Measurements from ENCODE around the gene ATP8B4.

The ATP8B4 gene

GRCh38 chr15:49855917-49856637 is 263.0 kb downstream of the ATP8B4 start:
- no peak for DNase-seq (ENCODE audit: low read depth in 2 of 2)

- DNase-seq (ENCODE audit: low read depth in 2 of 2) = no peak
Observed at GRCh38 chr15:49852756-49853155, 266.3 kb downstream of the ATP8B4 start.

- DNase-seq (ENCODE audit: low read depth in 2 of 2) = no peak
Observed at GRCh38 chr15:49848807-49849206, 270.2 kb downstream of the ATP8B4 start.

GRCh38 chr15:49848282-49848724 is 270.7 kb downstream of the ATP8B4 start:
- DNase-seq (ENCODE audit: low read depth in 2 of 2) = no peak

- DNase-seq (ENCODE audit: low read depth in 2 of 2) = no peak
Observed at GRCh38 chr15:49847423-49848281, 271.4 kb downstream of the ATP8B4 start.

DNA sequence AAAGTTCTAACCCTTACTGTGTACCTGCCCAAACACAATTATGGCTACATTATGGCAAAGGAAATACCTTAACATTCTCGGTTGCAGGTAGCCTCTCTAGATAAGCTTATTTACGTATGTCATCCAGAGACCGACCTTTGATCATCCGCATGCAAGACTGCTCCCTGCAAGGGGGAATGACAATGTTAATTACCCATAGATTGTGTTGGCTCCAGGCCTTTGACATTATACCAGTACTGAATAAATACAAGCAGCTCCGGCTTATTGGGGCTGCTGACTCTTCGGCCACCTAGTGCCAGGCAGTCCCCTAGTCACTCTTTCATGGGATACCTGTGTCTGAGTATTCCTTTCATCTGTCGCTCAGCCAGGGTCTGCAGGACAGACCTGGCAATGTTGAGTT is 274.6 kb downstream of the ATP8B4 start:
- DNase-seq (ENCODE audit: low read depth in 2 of 2) = no peak

DNA sequence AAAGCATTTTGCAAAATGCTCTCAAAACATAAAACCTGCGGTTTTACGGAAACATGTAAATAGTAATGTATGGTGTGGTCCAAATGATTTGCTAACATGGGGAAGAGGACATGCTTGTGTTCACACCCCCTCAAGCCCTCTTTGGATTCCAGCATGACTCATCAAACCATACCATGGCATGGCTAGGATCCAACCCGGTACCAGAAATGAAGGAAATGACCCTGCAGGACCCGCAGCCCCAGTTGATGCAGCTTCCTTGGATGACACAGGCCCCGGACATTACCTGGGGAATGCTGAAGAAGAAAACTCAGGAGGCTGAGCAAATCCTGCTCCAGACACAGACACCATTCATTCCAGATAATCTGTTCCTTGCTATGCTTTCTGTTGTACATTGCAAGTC is 275.3 kb downstream of the ATP8B4 start:
- no peak for DNase-seq (ENCODE audit: low read depth in 2 of 2)

GRCh38 chr15:49842031-49842730 is 276.9 kb downstream of the ATP8B4 start:
- no peak for DNase-seq (ENCODE audit: low read depth in 2 of 2)

GRCh38 chr15:49832511-49832910 is 286.5 kb downstream of the ATP8B4 start:
- DNase-seq (ENCODE audit: low read depth in 2 of 2) = no peak

DNA sequence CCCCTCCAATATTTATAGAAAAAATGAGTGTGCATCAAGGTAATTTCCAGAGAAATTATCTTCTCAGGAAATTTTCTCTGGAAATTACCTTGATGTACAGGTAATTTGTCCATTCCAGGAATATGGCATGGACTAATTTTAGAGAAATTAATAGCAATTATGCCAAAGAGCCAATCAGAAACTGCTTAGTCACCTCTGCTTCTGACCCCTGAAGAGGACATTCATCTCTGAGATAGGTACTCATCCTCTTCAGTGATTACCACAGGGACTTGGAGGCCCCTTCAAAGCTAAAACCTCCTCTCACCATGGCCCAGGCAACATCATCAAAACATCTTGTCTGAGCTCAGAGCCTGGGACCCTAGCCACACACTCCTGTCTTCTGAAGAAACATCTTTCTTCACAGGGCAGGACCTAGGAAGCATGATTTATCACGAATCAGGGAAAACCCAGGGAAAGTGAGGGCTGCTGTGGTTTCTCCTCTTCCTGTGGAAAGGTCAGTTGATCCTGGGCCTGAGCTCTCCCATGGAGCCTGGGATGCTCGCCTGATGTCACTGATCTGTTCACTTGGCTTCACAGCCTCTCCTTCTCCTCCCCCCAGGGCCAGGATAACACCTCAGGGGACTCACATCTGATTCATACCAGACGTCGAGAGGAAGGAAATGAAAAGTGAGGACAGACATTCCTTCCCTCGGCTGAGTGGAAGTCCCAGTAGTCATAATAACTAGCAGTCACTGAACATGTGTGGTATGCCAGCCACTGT is 287.6 kb downstream of the ATP8B4 start:
- no peak for DNase-seq (ENCODE audit: low read depth in 2 of 2)

DNA sequence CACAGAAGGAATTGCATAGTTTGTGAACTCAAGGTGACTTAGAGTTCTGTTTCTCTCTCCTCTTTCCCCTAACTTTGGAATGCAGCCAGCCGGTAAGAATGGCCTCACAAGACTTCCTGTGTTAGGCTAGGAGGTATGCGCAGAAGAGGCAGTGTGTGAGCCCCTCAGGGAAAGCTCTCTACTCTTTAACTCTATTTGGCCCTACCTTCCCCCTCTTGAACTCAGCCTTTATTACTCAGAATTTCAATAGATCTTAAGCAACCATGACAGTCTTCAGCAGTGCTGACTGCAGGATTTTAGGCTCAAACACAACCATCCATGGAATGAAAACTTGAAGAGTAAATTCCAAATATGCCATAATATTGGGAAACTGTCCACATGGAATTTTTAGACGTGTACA is 288.6 kb downstream of the ATP8B4 start:
- no peak for DNase-seq (ENCODE audit: low read depth in 2 of 2)

- no peak for DNase-seq (ENCODE audit: low read depth in 2 of 2)
Observed at GRCh38 chr15:49827311-49827710, 291.7 kb downstream of the ATP8B4 start.

DNA sequence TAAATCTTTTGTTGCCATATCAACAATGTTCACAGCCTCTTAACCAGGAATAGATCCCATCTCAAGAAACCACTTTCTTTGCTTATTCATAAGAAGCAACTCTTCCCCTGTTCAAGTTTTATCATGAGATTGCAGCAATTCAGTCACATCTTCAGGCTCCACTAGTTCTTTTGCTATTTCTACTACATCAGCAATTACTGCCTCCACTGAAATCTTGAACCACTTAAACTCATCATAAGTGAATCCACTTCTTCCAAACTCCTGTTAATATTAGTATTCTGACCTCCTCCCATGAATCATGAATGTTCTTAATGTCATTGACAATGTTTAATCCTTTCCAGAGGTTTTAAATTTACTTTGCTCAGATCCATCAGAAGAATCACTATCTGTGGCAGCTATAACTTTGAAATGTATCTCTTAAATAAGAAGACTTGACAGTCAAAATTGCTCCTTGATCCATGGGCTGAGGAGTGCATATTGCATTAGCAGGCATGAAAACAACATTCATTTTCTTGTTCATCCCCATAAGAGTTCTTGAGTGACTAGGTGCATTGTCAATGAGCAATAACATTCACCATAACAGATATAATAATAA is 292.3 kb downstream of the ATP8B4 start:
- DNase-seq (ENCODE audit: low read depth in 2 of 2) = no peak

DNA sequence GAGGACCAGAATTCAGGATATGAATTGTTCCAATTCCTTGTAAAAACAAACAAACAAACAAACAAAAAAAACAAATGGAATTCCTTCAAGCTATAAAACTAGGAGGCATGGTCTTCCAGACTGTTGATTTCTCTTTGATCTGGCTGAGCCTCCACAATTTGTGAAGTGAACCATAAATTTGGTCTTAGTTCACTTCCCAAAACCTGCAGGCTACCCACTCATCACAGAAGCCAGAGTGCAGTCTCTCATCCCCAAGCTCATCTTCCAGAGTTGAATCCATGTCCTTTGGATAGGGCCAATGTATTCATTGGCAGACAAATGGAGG is 294.3 kb downstream of the ATP8B4 start:
- no peak for DNase-seq (ENCODE audit: low read depth in 2 of 2)

DNA sequence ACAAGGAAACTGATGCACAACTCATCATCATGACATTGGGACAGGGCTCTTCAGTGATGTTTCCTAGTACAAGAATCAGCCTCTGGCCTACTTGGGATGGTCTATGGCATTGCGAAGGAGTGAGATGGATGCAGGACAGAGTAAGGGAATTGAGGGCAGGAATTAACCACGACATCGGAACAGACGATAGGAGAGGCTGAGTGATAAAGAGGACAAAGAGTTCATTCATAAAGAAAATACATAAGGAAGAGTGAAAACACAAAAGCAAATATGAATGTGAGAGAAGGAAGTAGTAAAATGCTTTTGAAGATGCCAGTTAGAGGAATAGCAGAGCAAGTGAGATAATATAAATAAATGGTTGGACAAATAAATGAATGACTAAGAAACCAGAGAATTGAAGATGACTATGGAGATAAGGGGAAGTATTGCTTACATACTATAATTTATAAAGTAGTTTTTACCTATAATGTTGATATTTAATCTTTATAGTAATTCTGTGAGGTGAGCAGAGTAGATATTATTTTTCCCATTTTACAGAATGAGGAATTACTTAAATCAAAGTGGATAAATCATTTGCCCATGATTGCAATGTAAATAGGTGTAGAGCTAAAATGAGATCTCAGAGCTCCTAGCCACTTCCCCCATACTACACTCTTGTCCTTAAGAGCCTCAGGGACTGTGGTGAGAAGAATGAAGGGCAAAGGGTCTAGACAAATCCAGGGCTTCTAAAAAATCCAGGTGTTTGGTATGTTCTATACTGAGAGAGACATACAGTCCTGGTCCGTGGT is 294.9 kb downstream of the ATP8B4 start:
- DNase-seq (ENCODE audit: low read depth in 2 of 2) = no peak

DNA sequence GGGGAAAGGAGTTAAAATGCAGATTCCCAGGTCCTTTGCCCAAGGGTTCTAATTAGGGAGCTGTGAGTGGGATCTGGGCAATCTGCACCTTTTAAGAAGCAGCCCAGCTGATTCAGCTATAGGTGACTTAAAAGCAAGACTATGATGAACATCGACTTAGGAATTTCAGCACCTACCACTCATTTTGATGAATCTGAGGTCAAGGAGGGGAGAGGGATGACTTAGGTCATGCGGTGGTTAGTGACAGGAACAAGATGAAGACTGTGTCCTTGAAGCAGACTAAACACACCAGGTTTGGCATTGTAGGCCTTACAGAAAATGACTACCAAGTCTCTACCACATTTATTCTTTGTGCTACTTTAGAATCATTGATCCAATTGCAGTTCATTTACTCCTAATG is 301.9 kb downstream of the ATP8B4 start:
- no peak for DNase-seq (ENCODE audit: low read depth in 2 of 2)

DNA sequence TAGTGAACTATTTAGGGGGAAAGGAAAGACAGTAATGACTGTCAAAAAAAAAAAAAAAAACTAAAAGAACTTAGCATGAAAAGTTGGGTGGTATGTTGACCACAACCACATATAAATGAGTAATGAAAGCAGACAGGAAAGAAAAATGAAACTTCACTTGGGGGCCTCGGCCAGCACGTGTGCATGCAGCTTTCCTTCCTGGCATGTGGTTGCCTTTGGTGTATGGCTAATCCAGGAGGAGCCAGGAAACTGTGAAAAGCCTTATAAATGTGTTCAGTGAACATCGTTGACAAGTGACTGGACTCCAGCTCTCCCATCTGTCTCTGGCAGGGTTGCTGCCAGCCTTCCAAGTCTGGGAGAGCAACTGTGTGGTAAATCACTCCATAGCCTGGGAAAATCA is 303.1 kb downstream of the ATP8B4 start:
- DNase-seq (ENCODE audit: low read depth in 2 of 2) = no peak

- no peak for DNase-seq (ENCODE audit: low read depth in 2 of 2)
Observed at GRCh38 chr15:49815526-49815925, 303.5 kb downstream of the ATP8B4 start.

DNA sequence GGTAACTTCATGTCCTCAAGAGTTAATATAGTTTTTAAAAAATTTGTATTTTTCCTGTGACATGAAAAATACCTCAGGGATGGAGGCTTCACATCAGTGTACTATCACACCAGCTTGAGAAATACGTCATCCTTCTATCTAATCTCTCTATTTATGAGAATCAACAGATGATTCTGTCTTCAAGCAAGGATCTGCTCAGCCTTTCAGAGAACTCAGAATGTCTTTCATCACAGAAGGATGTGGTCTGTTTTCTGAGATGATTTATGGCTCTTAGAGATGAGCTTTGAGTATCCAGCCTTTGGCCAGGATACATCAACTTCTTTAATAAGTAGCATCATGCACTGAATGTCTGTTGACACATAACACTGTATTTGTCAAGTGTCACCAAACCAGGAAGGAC is 304.3 kb downstream of the ATP8B4 start:
- no peak for DNase-seq (ENCODE audit: low read depth in 2 of 2)

DNA sequence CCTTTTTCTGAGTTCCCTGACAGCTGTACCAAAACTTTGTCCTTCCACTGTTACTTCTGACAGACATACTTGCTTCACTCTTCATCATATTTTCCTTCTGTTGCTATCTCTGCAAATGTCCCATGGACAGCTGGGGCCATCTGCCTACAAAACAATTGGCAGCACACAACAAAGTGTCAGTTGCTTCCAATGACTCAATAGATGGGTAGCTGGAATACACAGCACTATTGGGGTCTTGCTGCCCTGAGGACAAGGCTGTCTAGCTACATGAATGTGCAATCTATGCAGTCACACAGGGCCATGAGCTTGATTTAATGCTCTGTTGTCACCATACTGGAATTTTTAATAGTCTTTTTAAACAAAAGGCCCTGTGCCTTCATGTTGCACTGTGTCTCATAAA is 305.4 kb downstream of the ATP8B4 start:
- no peak for DNase-seq (ENCODE audit: low read depth in 2 of 2)

GRCh38 chr15:49810720-49811119 is 308.3 kb downstream of the ATP8B4 start:
- no peak for DNase-seq (ENCODE audit: low read depth in 2 of 2)
